ENCODE measurements around the gene LRIG1. TPM values are rescaled to one million over a fixed set of nuclear protein-coding genes. Genes with fewer than 3 reads are reported as not detected.

Gene LRIG1
- total RNA-seq, 1 experiment from 2014 or later, result 17.2 TPM

- no peak for DNase-seq (ENCODE audit: unreplicated experiment)
- intact Hi-C loops (cut with micrococcal nuclease), result no loop called here
- Mint-ChIP-seq H3K9me3 (ENCODE audit: unreplicated experiment) (no peaks in the 10 kb centered on the region), H3K27me3 (ENCODE audit: insufficient read depth, unreplicated experiment) (no peaks in the 10 kb centered on the region), H3K4me1 (ENCODE audit: insufficient read depth, unreplicated experiment) (peaks cover 10% of the 10 kb centered on the region), H3K36me3 (ENCODE audit: insufficient read depth, unreplicated experiment) (no peaks in the 10 kb centered on the region), H3K4me3 (ENCODE audit: unreplicated experiment) (no peak overlapping the region), H3K27ac (ENCODE audit: low read depth, unreplicated experiment) (no peak overlapping the region)
- ChIA-PET CTCF (interaction anchor here (1.2 kb wide), 1 partner anchor 73 kb away, joined by 3 read pairs; no protein-coding TSS in a partner anchor), POLR2A (interaction anchor here (0.5 to 1.1 kb wide), 4 partner anchors 10 to 321 kb away, joined by 3 read pairs; no protein-coding TSS in a partner anchor)
- no peak for TF ChIP-seq CTCF (IDR thresholded peaks at IDR 0.05; ENCODE audit: unreplicated experiment)
- no TSS peak for BruUV-seq (replicated peaks)
Observed at GRCh38 chr3:66481071-66482017, 19.5 kb downstream of the LRIG1 start.

DNA sequence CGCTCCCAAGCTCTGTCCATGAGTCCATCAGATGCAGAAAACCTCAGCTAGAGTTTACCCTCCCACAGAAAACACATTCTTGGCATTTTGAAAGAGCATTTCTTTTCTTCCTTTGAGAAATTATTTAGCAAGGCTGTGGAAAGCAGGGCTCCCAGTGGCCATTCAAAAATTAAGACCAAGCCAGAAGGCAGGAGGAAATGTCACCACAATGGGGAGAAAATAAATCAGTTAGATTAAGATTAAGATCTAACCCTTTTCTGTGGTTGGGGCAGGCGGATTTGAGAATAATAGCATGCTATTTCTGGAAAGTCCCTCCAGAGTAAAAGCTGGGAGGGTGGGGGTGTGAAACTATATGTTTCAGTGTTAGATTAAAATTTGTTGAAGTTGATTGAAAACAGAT, 20.2 kb downstream of the LRIG1 start:
- no peak overlapping the region for H3K4me3 Mint-ChIP-seq (ENCODE audit: unreplicated experiment)
- ChIA-PET POLR2A (interaction anchor here (0.5 to 1.0 kb wide), 3 partner anchors 9 to 320 kb away, joined by 3 to 5 read pairs (median 3); no protein-coding TSS in a partner anchor), CTCF (interaction anchor here (0.6 to 1.2 kb wide), 2 partner anchors 31 to 73 kb away, joined by 3 read pairs; no protein-coding TSS in a partner anchor)
- no peaks in the 10 kb centered on the region for H3K27me3 Mint-ChIP-seq (ENCODE audit: insufficient read depth, unreplicated experiment)
- H3K27ac Mint-ChIP-seq (ENCODE audit: low read depth, unreplicated experiment), result no peak overlapping the region
- H3K4me1 Mint-ChIP-seq (ENCODE audit: insufficient read depth, unreplicated experiment), result peaks cover 5% of the 10 kb centered on the region
- intact Hi-C loops (cut with micrococcal nuclease), result no loop called here
- BruUV-seq (replicated peaks), result no TSS peak
- H3K9me3 Mint-ChIP-seq (ENCODE audit: unreplicated experiment), result no peaks in the 10 kb centered on the region
- no peaks in the 10 kb centered on the region for H3K36me3 Mint-ChIP-seq (ENCODE audit: insufficient read depth, unreplicated experiment)
- DNase-seq (ENCODE audit: unreplicated experiment), result no peak
- TF ChIP-seq CTCF (IDR thresholded peaks at IDR 0.05; ENCODE audit: unreplicated experiment), result no peak

GRCh38 chr3:66479532-66479947, 21.3 kb downstream of the LRIG1 start:
- no peaks in the 10 kb centered on the region for H3K4me1 Mint-ChIP-seq (ENCODE audit: insufficient read depth, unreplicated experiment)
- no TSS peak for BruUV-seq (replicated peaks)
- H3K36me3 Mint-ChIP-seq (ENCODE audit: insufficient read depth, unreplicated experiment), result no peaks in the 10 kb centered on the region
- no peak overlapping the region for H3K4me3 Mint-ChIP-seq (ENCODE audit: unreplicated experiment)
- DNase-seq (ENCODE audit: unreplicated experiment), result no peak
- H3K27ac Mint-ChIP-seq (ENCODE audit: low read depth, unreplicated experiment), result no peak overlapping the region
- CTCF ChIA-PET, result no interaction called here
- intact Hi-C loops (cut with micrococcal nuclease), result no loop called here
- POLR2A ChIA-PET, result no interaction called here
- H3K9me3 Mint-ChIP-seq (ENCODE audit: unreplicated experiment), result no peaks in the 10 kb centered on the region
- no peaks in the 10 kb centered on the region for H3K27me3 Mint-ChIP-seq (ENCODE audit: insufficient read depth, unreplicated experiment)
- no peak for TF ChIP-seq CTCF (IDR thresholded peaks at IDR 0.05; ENCODE audit: unreplicated experiment)

DNA sequence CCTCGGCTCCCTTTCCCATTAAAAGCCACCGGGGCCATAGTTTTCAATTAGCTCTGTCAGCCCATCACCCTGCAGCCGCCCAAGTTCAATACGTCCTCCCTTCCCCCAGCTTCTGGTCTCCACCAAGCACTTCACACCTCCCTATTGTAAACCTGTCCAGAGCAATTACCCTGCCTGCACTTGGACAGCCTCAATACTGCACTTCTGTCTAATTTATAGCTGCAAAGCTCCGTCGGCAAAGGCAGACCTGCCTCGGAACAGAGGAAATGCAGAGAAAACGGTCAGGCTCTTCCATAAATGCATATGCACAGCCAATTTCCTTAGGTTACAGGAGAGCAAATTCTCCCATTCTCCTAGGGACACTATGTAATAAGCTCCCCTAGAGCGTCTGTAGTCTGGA, 21.9 kb downstream of the LRIG1 start:
- Mint-ChIP-seq H3K36me3 (ENCODE audit: insufficient read depth, unreplicated experiment) (no peaks in the 10 kb centered on the region), H3K27me3 (ENCODE audit: insufficient read depth, unreplicated experiment) (no peaks in the 10 kb centered on the region), H3K4me3 (ENCODE audit: unreplicated experiment) (no peak overlapping the region), H3K27ac (ENCODE audit: low read depth, unreplicated experiment) (no peak overlapping the region), H3K9me3 (ENCODE audit: unreplicated experiment) (no peaks in the 10 kb centered on the region), H3K4me1 (ENCODE audit: insufficient read depth, unreplicated experiment) (no peaks in the 10 kb centered on the region)
- no peak for DNase-seq (ENCODE audit: unreplicated experiment)
- no TSS peak for BruUV-seq (replicated peaks)
- ChIA-PET CTCF (interaction anchor here (1.0 to 1.1 kb wide), 2 partner anchors 72 to 1948 kb away, joined by 3 to 4 read pairs; no protein-coding TSS in a partner anchor), POLR2A (no interaction called here)
- intact Hi-C loops (cut with micrococcal nuclease), result no loop called here
- TF ChIP-seq CTCF (IDR thresholded peaks at IDR 0.05; ENCODE audit: unreplicated experiment), result no peak

Measured in MCF 10A (cell line).